ENCODE measurements around the gene TCF19.
A peak's percentile ranks its signal among the peaks of the same experiment; 100 is the strongest.
"Not testable (repeated sequence)": the region's sequence is repeated elsewhere in the genome, so short reads cannot be mapped to it uniquely, and the experiment has no call there.

The TCF19 gene

GRCh38 chr6:31178143-31179041 lies 20.0 kb downstream of the TCF19 start:
- DNase-seq (ENCODE audit: extremely low read depth in 1 of 2, low read depth in 1 of 2), result no peak

GRCh38 chr6:31179042-31179386 lies 20.6 kb downstream of the TCF19 start:
- no peak for DNase-seq (ENCODE audit: extremely low read depth in 1 of 2, low read depth in 1 of 2)

GRCh38 chr6:31179896-31180295 lies 21.5 kb downstream of the TCF19 start:
- DNase-seq (ENCODE audit: extremely low read depth in 1 of 2, low read depth in 1 of 2), result no peak

- DNase-seq (ENCODE audit: extremely low read depth in 1 of 2, low read depth in 1 of 2), result no peak
These were observed 22.1 kb downstream of the TCF19 start for GRCh38 chr6:31180500-31180899.

GRCh38 chr6:31183287-31183686 lies 24.9 kb downstream of the TCF19 start:
- not testable (repeated sequence) for DNase-seq (ENCODE audit: extremely low read depth in 1 of 2, low read depth in 1 of 2)

GRCh38 chr6:31183859-31184258 lies 25.5 kb downstream of the TCF19 start:
- DNase-seq (ENCODE audit: extremely low read depth in 1 of 2, low read depth in 1 of 2), result not testable (repeated sequence)

GRCh38 chr6:31185695-31186051 lies 27.3 kb downstream of the TCF19 start:
- not testable (repeated sequence) for DNase-seq (ENCODE audit: extremely low read depth in 1 of 2, low read depth in 1 of 2)

GRCh38 chr6:31186052-31186734 lies 27.8 kb downstream of the TCF19 start:
- DNase-seq (ENCODE audit: extremely low read depth in 1 of 2, low read depth in 1 of 2), result no peak

GRCh38 chr6:31187780-31188194 lies 29.4 kb downstream of the TCF19 start:
- no peak for DNase-seq (ENCODE audit: extremely low read depth in 1 of 2, low read depth in 1 of 2)

GRCh38 chr6:31189223-31189622 lies 30.8 kb downstream of the TCF19 start:
- DNase-seq (ENCODE audit: extremely low read depth in 1 of 2, low read depth in 1 of 2), result not testable (repeated sequence)

GRCh38 chr6:31190488-31190887 lies 32.1 kb downstream of the TCF19 start:
- no peak for DNase-seq (ENCODE audit: extremely low read depth in 1 of 2, low read depth in 1 of 2)

- DNase-seq (ENCODE audit: extremely low read depth in 1 of 2, low read depth in 1 of 2), result not testable (repeated sequence)
These were observed 34.2 kb downstream of the TCF19 start for GRCh38 chr6:31192431-31193105.

GRCh38 chr6:31193206-31193605 lies 34.8 kb downstream of the TCF19 start:
- DNase-seq (ENCODE audit: extremely low read depth in 1 of 2, low read depth in 1 of 2), result no peak

- no peak for DNase-seq (ENCODE audit: extremely low read depth in 1 of 2, low read depth in 1 of 2)
These were observed 35.9 kb downstream of the TCF19 start for GRCh38 chr6:31194061-31194834.

- not testable (repeated sequence) for DNase-seq (ENCODE audit: extremely low read depth in 1 of 2, low read depth in 1 of 2)
These were observed 37.1 kb downstream of the TCF19 start for GRCh38 chr6:31195308-31195979.

- not testable (repeated sequence) for DNase-seq (ENCODE audit: extremely low read depth in 1 of 2, low read depth in 1 of 2)
These were observed 38.0 kb downstream of the TCF19 start for GRCh38 chr6:31196251-31197022.

GRCh38 chr6:31197559-31198305 lies 39.3 kb downstream of the TCF19 start:
- DNase-seq (ENCODE audit: extremely low read depth in 1 of 2, low read depth in 1 of 2), result peak; percentile 88 to 94

GRCh38 chr6:31199105-31199452 lies 40.7 kb downstream of the TCF19 start:
- not testable (repeated sequence) for DNase-seq (ENCODE audit: extremely low read depth in 1 of 2, low read depth in 1 of 2)

Data from activated CD8-positive, alpha-beta memory T cell treated with anti-CD3 and anti-CD28 coated beads for 1 hour (primary cell).